ENCODE results near the gene USP13.

Gene USP13

GRCh38 chr3:179719048-179719734, 66.4 kb downstream of the USP13 start:
- no peak for DNase-seq (ENCODE audit: low read depth)
- no peak overlapping the region for H3K4me3 ChIP-seq (ENCODE audit: low read depth, low read length)
- no peak for TF ChIP-seq CTCF (IDR thresholded peaks at IDR 0.05; ENCODE audit: control insufficient read depth, extremely low read depth, insufficient read depth)

- TF ChIP-seq CTCF (IDR thresholded peaks at IDR 0.05; ENCODE audit: control insufficient read depth, extremely low read depth, insufficient read depth): no peak
- no peak overlapping the region for H3K4me3 ChIP-seq (ENCODE audit: low read depth, low read length)
- DNase-seq (ENCODE audit: low read depth): no peak
Observed at GRCh38 chr3:179720196-179720595, 67.4 kb downstream of the USP13 start.

GRCh38 chr3:179723617-179724016, 70.8 kb downstream of the USP13 start:
- H3K4me3 ChIP-seq (ENCODE audit: low read depth, low read length): no peak overlapping the region
- TF ChIP-seq CTCF (IDR thresholded peaks at IDR 0.05; ENCODE audit: control insufficient read depth, extremely low read depth, insufficient read depth): no peak
- DNase-seq (ENCODE audit: low read depth): no peak

- H3K4me3 ChIP-seq (ENCODE audit: low read depth, low read length): no peak overlapping the region
- DNase-seq (ENCODE audit: low read depth): no peak
- TF ChIP-seq CTCF (IDR thresholded peaks at IDR 0.05; ENCODE audit: control insufficient read depth, extremely low read depth, insufficient read depth): no peak
Observed at GRCh38 chr3:179726075-179726699, 73.3 kb downstream of the USP13 start.

- TF ChIP-seq CTCF (IDR thresholded peaks at IDR 0.05; ENCODE audit: control insufficient read depth, extremely low read depth, insufficient read depth): no peak
- no peak for DNase-seq (ENCODE audit: low read depth)
- no peak overlapping the region for H3K4me3 ChIP-seq (ENCODE audit: low read depth, low read length)
Observed at GRCh38 chr3:179729086-179729485, 76.2 kb downstream of the USP13 start.

- no peak for TF ChIP-seq CTCF (IDR thresholded peaks at IDR 0.05; ENCODE audit: control insufficient read depth, extremely low read depth, insufficient read depth)
- H3K4me3 ChIP-seq (ENCODE audit: low read depth, low read length): no peak overlapping the region
- DNase-seq (ENCODE audit: low read depth): no peak
Observed at GRCh38 chr3:179729981-179730380, 77.1 kb downstream of the USP13 start.

GRCh38 chr3:179730506-179730905, 77.7 kb downstream of the USP13 start:
- no peak overlapping the region for H3K4me3 ChIP-seq (ENCODE audit: low read depth, low read length)
- no peak for DNase-seq (ENCODE audit: low read depth)
- no peak for TF ChIP-seq CTCF (IDR thresholded peaks at IDR 0.05; ENCODE audit: control insufficient read depth, extremely low read depth, insufficient read depth)
